Smooth muscle cell of the pulmonary artery (primary cell): ENCODE measurements around the gene GPR143. TPM values are rescaled to one million over a fixed set of nuclear protein-coding genes. Genes with fewer than 3 reads are reported as not detected.

ENCODE experiments used
- total RNA-seq: library from RNA; depleted of rRNA; stranded (reverse); fragments of >200 nt; gene quantifications from 2 replicates; pipeline ENCODE4 v1.2.3, GENCODE V29; 2014

Gene GPR143
- total RNA-seq, result not detected in 2 replicates

GRCh38 chrX:9765737-9766097 lies at the start of gene GPR143:
Gene GPR143 (minus strand): TSS chrX:9765847. CDS start chrX:9765817, 30 bp downstream.

DNA sequence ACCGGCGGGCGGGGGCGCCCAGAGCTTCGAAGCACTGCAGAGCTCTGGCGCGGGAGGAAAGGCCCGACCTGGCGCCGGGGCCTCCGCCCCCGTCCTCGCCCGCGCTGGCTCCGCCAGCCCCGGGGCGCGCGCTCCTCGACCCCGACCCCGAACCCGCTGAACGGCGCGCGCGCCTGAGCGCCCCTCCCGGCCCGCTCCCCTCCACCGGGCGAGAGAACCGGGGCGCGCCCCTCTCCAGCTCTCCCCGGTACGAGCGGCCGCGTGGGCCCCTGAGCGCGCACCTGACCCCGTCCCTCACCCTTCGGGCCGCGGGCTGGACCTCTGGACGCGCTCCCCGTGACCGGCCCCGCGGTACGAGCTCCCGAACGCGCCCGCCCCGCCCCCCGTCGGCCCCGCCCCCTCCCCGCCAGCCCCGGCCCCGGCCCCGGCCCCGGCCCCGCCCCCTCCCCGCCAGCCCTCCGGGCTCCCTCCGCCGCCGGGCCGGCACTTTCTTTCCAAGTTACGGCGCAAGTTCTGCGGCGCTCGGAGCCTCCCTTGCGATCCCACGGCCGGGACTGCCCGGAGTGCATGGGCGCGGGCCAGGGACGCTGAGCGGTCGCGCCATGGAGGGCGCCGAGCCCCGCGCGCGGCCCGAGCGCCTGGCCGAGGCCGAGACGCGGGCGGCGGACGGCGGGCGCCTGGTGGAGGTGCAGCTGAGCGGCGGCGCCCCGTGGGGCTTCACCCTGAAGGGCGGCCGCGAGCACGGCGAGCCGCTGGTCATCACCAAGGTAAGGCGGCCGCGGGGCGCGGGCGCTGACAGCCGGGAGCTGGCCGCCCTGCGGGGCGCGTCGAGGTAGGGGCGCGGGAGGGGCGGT lies 20.5 kb upstream of the GPR143 start, which contains the start of gene SHROOM2:
Gene SHROOM2, plus strand, starts transcription at position 486 of the 854 bp plus-strand sequence. Its CDS starts 117 bp downstream, at position 603.

Other genes with a start within 250 kb of the GPR143 start
- gene SHROOM2, start 20.6 kb upstream of the GPR143 start, total RNA-seq, result 0.07 and 0.72 TPM in 2 replicates
- gene CLDN34, start 201.5 kb upstream of the GPR143 start, total RNA-seq, result not detected in 2 replicates